Loucy (cell line): ENCODE data around the gene CCL23.

ENCODE experiments used
- EZH2phosphoT487 ChIP-seq: fragments of 200-600 bp; IDR thresholded peaks from 2 replicates; pipeline ENCODE4 v1.6.1; 2018; ENCODE audit warnings: antibody characterized with exemption, mild to moderate bottlenecking, moderate library complexity, borderline replicate concordance
- TF ChIP-seq, protein P1 (sequence below): fragments of 200-600 bp; sonication (generic); conservative IDR thresholded peaks from 2 replicates; pipeline ENCODE4 v1.5.1; 2014; ENCODE audit warnings: mild to moderate bottlenecking, antibody characterized with exemption, low read length

DNA sequence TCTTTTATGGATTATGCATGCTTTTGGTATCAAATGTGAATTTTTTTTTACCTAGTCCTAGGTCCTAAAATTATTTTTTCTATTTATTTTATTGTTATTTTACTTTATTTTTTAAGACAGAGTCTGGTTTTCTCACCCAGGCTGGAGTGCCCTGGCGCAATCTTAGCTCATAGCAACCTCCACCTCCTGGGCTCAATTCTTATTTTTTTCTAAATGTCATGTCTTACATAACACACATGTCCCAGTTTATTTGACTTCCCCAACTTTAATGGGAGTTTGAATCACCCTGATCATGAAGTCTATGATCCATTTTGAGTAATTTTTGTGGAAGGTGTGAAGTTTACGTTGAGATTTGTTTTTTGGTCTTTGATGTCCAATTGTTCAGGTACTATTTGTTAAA, 43.0 kb upstream of the CCL23 start:
- TF ChIP-seq, protein P1, sequence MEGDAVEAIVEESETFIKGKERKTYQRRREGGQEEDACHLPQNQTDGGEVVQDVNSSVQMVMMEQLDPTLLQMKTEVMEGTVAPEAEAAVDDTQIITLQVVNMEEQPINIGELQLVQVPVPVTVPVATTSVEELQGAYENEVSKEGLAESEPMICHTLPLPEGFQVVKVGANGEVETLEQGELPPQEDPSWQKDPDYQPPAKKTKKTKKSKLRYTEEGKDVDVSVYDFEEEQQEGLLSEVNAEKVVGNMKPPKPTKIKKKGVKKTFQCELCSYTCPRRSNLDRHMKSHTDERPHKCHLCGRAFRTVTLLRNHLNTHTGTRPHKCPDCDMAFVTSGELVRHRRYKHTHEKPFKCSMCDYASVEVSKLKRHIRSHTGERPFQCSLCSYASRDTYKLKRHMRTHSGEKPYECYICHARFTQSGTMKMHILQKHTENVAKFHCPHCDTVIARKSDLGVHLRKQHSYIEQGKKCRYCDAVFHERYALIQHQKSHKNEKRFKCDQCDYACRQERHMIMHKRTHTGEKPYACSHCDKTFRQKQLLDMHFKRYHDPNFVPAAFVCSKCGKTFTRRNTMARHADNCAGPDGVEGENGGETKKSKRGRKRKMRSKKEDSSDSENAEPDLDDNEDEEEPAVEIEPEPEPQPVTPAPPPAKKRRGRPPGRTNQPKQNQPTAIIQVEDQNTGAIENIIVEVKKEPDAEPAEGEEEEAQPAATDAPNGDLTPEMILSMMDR, result no peak
- TF ChIP-seq EZH2phosphoT487, result no peak
